ENCODE data around the gene BPIFB2.

DNA sequence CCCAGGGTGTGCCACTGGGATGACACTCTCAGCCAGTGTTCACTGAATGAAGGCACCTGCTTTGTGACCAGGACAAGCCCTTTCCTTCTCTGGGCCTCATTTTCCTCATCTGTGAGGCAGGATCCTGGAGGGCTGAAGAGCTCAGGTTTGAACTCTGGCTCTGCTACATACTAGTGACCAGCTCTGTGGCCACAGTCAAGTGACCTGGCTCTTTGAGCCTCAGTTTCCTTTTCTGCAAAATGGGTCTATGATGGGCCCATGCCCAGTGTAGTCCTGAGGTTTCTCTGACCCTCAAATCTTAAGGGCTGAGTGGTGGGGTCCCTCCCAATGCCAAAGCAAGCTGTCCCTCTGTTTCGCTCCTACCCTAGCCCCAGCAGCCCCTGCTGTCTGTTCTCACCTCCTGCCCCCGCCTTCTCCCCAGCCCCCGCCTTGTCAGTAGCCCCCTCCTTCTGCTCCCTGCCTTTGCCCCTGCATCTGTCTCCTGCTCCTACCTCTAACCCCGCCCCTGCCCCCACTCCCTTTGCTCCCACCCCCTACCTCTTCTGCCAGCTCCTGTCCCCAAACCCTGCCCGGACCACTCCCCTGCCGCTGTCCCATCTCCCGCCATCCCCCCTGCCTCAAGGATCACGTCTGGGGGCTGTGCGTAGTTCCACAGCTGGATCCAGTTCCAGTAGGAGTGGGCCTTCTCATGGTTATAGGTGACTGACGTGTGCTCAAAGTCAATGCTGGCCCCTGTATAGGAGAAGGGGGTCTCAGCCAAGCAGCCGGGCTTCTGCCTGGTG is 20.3 kb upstream of the BPIFB2 start:
- TF ChIP-seq, protein P1, sequence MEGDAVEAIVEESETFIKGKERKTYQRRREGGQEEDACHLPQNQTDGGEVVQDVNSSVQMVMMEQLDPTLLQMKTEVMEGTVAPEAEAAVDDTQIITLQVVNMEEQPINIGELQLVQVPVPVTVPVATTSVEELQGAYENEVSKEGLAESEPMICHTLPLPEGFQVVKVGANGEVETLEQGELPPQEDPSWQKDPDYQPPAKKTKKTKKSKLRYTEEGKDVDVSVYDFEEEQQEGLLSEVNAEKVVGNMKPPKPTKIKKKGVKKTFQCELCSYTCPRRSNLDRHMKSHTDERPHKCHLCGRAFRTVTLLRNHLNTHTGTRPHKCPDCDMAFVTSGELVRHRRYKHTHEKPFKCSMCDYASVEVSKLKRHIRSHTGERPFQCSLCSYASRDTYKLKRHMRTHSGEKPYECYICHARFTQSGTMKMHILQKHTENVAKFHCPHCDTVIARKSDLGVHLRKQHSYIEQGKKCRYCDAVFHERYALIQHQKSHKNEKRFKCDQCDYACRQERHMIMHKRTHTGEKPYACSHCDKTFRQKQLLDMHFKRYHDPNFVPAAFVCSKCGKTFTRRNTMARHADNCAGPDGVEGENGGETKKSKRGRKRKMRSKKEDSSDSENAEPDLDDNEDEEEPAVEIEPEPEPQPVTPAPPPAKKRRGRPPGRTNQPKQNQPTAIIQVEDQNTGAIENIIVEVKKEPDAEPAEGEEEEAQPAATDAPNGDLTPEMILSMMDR (IDR thresholded peaks at IDR 0.05): no peak
- TF ChIP-seq POLR2AphosphoS5 (IDR thresholded peaks at IDR 0.05; ENCODE audit: low read depth, low read length): no peak
- TF ChIP-seq REST (IDR thresholded peaks at IDR 0.05; ENCODE audit: insufficient read depth in 1 of 2, low read depth in 2 of 2, low read length in 1 of 2): no peak
- TF ChIP-seq TCF7L2 (IDR thresholded peaks at IDR 0.05; ENCODE audit: low read depth, low read length): no peak
- TF ChIP-seq SIN3A (IDR thresholded peaks at IDR 0.05; ENCODE audit: borderline replicate concordance, insufficient read depth, low read depth, low read length): no peak

All from Panc1 (cell line).